Stimulated activated CD4-positive, alpha-beta T cell treated with anti-CD3 and anti-CD28 coated beads, Interleukin-1b, Interleukin-23, amount 100 ng/mL, for 1 hour (primary cell): ENCODE data around the gene CATSPERB.
"Not testable (repeated sequence)": the region's sequence is repeated elsewhere in the genome, so short reads cannot be mapped to it uniquely, and the experiment has no call there.

Source experiments
- DNase-seq, 2 donors: peaks; one replicate each; pipeline ENCODE4 v3.0.0-alpha.2; 2020; ENCODE audit warnings: low read depth in 2 of 2

Gene CATSPERB, protein sequence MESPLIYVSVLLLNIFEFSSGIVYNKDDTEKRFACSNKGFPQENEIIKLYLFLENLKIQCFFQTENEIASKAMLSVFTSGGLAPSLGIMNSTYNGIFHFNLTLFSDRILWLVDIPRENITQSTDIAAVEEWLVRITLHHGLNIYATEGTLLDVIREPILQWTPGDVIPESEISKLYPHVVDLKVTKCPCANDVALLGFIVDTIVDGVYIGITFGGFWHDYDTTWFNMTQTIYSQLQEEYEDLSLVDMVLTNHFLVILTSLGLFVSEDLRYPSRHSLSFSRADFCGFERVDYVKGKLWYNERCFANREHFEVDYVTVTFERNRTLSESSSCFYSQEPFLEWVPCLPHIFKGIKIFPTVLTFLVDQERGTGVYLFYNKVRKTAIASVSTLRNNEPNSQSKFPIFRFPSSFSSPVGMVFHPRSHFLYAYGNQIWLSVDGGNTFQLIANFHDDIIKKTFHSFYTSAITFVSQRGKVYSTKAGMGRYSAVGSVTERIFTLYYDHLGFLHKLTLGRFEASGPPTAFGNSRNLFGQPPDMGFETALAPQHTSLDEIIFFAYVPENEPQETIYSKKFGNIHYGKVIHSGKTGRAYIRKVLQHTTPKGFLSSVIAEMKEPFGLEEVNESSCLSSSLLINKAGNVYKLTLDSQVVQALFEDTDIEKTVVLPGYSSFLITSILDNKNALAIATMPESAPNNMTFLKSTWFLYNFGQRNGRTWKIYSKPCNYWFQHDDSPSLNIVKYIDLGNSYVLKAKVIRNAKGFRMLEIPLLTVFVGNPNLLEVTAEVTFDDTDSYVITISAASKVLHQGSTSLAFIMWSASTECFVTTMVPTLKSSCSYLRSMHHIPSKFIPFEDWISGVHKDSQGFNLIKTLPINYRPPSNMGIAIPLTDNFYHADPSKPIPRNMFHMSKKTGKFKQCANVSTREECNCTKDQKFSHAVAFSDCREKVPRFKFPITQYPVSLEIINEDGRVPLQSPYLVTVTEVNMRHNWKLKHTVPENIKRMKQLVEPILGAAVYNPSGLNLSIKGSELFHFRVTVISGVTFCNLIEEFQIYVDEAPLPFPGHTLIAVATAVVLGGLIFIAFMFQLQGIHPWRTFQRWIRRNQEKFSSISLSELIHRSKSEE

DNA sequence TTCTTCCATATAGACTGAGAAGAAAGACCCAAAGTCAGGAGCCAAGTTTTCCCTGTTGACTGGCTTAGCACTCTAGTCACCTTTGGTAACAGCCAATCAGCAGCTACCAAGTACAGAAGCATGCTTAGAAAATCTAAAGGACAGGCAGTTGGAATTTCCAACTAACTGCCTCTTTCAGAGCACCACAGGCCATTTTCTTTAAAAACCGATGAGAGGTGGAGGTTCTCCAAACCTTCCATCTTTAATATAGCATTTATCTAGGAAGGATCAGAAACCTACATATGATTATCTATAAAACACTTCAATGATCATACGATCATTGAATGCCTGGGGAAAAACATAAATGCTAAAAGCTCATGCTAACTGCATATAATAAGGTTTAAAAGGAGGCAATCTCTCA lies at the start of gene CATSPERB:
TSS of gene CATSPERB (minus strand) at position 101 of the 400 bp plus-strand sequence. CDS start 2,607 bp downstream, outside the sequence.
- no peak for DNase-seq

DNA sequence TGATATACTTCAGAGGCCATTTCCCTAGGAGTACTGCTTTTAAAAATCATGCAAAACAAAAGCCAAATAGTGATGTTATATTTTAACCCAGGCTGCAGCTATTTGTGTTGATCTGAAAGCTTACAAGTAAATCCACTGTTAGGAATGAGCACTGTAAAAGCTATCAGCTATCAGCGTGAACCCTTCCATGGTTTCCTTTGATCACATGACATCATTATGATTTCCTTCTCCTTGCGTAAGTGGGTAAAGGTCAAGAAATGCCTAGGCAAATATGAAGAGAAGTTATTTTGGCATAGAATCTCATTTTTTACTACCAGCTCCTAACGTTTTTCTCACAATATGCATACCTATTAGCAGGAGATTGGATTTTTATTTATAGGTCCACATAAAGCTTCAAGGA lies 48.6 kb upstream of the CATSPERB start:
- DNase-seq, result no peak

DNA sequence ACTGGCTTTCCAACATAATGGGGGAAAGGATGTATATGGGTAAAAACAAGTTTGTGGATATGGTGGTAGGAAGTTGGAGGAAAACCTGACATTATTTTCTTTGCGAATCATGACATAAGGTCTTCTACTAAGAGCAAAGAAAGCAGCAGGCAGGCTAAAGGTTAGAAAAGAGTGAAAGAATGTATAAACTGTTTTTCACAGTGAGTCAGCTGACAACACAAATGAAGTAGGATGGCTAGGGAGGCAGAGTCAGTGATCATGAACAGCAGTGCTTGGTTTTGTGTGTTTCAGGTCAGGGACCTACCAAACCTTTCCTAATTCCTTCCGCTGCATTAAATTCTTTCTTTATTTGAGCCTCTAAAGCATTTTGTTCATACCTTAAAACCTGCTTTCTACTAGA lies 46.3 kb upstream of the CATSPERB start:
- DNase-seq, result no peak

DNA sequence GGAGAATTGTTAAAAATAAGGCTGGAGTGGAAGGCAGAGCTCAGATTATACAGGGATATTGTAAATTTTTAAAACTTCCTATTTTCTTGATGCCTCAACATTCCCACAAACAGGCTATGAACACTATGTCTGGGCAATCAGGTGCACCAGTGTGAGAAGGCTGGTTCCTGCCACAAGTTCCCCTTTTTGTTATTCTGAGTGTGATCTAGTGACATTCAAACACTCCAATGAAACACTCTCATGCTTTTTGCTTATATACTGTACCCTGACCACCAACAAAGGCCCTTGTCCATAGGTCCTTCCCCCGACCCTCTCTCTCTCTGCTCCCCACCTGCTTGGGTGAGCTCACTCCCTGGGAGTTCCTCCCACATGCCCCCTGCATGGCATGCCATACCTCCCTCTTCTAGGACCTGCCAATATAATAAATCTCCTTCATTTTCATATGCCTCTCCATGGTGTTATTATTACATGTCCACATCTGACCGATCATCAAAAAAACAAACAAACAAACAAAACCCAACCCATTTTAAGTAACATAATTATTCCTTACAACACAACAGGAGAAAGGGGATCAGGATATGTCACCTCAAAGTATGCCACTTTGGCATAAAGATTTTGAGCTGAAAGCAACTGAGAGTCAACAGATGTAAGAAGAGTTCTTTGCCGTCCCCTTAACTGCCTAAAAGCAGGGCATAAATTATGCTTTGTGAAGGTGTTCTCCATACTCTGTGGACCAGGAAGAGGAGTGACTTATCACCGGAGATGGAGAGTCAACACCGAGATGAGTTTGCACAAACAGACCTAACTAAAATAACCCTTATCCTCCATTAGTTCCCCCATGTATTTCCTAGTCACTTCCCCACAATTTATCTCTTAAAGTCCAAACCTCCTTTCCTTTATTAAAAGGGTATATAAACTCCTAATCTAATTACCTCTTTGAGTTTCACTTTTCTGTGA lies 42.5 kb upstream of the CATSPERB start:
- no peak for DNase-seq

DNA sequence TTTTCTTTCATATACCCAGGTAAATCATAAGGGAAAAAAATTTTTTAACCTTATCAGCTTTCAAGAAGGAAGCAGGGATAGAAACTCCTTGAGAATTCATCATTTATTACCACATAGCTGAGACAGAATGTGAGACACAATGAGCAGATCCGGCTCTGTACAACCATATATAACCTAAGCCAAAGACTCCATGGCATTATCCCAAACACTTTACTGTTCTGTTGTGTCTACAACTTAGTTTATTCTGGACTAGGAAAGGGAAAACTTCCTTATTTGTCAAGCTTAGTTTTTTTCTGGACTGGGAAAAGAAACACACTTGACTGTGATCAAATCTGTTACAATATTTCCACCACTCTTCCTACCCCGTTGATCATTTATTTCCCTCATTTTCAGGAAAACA lies 38.3 kb upstream of the CATSPERB start:
- DNase-seq, result no peak

DNA sequence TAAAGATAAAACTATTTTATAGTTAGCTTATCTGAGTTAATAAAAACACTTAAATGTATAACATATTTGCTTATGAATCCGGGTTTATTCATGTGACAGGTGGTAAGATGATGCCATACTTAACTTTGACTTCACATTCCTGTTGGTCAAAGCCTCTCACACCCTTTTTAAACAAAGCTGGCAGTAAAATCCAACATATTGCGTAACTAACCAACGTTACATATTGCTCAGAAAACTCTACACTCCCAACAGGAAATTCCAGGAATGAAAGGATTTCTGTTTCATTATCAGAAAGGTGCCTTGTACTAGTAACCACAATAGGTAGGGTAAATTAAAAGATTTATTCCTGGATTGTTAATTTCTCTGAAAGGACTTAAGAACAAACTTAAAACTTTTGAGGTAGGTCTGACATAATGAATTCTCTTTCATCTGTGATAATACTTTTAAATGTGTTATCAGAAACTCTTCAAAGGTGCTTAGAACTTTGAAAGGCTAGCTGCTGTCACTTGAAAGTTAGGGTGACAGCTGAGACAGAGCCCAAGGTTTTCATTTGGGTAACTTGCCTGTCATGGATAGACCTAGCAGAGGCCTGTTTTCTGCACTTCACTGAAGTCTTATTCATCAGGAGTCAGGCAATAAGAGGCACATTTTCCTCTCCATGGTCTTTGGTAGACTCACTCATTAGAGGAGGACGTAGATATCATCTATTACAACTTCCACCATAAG lies 23.8 kb upstream of the CATSPERB start:
- no peak for DNase-seq

DNA sequence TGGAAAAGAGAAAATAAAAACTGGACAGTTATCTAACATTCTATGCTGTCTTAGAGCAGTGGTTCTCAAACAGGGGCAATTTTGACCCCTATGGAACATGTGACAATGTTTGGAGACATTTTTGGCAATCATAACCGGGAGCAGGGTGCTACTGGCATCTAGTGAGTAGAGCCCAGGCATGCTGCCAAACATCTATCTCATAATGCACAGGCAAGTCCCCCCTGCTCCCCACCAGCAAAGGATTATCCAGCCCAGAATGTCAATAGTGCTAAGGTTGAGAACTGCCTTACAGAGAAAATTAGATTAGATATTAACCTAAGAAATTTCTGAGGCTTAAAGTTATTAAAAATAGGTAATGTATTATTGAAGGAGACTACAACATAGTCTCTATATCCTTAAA lies 22.9 kb upstream of the CATSPERB start:
- DNase-seq, result no peak

DNA sequence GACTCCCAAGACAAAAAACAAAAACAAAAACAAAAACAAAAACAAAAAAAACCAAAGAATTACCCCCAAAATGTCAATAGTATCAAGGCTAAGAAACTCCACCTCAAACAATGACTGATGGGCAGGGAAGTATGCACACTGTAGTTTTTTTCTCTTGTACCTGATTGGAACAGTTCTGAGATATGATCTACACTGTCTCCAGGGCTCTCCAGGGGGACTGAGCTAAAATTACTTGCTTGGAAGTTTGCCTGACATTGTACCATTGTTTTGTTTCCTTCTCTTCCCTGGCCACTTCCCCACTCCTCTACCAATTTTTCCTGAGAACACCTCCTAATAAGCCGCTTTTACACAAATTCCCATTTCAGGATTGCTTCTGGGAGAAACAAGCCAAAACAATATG lies 22.3 kb upstream of the CATSPERB start:
- DNase-seq, result no peak

DNA sequence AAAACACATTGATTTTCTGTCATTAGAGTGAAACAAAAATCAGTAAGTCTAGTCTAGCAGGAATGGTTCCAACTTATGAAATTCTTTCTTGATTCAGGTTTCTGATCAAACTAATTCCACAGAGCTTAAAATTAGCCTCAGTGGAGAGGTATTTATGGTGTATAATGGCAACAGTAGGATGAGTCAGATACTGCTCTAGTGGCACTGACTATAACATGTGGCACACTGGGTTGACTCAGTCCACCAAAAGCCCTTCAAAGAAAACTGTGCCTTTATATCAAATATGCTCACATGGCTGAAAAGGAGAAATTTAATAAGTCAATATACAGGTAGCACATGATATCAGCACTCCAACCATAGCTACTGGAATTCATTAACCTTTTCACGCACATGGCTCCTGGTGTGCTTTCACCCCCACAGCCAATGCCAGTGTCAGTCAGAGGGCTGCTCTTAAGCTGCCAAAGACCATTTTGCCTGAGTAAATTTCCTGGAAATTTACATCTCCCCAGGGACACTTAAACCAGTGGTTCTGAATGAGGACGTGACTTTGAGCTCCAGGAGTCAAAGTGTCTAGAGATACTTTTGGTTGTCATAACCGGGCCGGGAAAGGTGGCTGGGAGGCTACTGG lies 21.7 kb upstream of the CATSPERB start:
- no peak for DNase-seq

DNA sequence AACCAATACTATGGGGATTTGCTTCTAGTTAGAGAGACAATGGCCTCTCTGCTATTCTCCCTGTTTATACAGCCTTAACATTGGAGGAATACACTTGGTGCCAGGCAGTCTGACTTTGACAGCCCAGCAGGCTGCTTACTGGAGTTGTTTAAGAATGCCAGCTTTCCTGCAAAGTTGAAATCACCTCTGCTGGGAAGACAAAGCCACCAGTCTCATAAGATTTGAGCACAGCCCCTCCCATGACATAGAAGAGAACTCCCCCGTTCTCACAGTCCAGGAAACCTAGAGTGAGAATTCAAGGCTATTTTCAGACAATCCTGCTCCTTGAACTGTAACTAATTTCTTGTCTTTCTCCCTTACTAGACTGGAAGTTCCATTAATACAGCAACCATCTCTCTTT lies 21.1 kb upstream of the CATSPERB start:
- DNase-seq, result no peak

DNA sequence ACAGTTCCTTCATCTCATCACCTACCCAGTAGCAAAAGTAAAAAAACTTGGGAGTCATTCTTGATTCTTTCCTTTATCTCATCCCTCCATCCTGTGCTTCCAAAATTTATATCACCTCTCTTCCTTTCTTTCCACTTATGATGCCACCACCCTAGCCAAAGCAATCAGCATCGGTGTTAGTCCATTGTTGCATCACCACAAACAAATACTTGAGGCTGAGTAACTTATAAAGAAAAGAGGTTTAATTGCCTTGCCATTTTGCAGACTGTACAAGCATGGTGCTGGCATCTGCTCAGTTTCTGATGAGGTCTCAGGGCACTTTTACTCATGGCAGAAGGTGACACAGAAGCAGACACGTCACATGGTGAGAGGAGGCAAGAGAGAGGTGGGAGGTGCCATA lies 19.8 kb upstream of the CATSPERB start:
- DNase-seq, result no peak

DNA sequence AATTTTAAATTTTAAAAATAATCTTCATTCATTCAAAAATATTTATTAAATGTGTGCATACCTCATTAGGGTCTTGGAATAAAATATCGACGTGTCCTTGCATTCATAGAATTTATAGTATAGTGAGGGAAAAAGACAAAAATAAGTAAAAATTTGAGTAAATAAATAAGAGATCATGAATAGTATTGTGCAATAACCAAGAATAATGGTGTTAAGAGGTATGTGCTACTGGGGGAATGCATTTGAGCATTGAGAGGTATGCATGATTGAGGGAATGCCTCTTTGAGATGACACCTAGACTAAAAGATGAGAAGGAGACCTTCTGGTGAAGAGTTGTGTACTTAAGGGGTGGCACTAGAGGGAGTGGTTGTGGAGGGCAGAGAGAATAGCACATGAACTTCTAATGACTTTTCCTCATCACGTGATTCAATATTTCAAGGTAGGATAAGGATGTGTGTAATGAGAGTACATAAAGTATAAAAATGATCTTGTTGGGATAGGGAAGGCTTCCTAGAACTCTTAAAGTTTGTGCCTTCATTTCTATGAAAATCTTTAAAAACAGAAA lies 18.8 kb upstream of the CATSPERB start:
- DNase-seq, result no peak

DNA sequence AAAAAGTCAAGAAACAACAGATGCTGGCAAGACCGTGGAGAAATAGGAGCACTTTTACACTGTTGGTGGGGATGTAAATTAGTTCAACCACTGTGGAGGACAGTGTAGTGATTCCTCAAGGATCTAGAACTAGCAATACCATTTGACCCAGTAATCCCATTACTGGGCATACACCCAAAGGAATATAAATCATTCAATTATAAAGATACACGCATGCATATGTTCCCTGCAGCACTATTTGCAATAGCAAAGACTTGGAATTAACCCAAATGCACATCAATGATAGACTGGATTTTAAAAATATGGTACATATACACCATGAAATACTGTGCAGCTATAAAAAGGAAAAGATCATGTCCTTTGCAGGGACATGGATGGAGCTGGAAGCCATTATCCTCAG lies 18.0 kb upstream of the CATSPERB start:
- no peak for DNase-seq

DNA sequence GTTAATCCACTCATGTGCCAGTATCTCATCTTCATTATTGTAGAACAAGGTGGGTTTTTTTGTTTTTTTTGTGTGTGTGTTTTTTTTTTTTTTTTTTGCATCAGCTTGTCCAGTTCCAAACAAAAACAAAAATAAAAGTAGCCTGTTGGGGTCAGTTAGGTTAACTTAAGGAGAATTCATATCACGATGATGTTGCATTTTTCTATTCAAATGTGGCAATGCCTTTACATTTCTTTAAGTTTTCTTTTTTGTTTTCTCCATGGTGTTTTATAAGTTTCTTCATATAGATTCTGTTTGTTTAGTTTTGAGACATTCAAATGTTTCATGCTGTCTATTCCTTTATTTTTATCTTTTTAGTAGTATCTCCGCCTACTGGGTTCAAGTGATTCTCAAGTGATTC lies 16.2 kb upstream of the CATSPERB start:
- no peak for DNase-seq

DNA sequence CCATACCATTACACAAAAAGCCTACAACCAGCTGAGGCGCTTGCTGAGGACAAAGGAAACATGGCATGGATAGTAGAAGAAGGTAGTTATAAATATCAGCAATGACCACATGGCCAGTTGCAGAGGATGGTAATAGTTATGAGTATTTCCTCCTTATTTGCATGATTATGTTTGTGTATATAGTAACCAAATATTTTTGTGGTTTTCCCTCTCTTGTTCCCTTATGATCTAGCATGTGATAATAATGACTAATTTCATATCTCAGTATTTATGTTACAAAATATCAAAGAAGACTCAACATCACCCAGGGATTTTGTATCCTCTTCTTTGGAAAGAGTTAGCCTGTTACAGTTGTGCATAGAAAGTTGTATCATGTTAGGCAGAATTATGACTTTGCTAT lies 13.5 kb upstream of the CATSPERB start:
- DNase-seq, result no peak

DNA sequence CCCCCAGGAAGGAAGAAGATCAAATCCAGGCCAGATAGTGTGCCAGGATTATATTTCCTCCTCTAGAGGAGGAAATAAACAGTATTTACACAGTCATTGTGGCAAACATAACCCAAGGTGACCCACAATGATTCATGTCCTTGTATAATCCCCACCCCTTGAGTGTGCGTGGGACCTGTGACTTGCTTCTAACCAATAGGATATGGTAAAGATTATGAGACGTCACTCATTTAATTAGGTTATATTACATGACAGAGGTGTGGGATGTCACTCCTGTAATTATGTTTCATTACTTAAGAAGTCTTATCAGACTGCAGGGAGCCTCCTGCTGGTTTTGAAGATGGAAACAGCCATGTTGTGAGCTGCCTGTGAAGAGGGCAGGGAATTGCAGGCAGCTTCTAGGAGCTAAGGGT lies 12.2 kb upstream of the CATSPERB start:
- no peak for DNase-seq

DNA sequence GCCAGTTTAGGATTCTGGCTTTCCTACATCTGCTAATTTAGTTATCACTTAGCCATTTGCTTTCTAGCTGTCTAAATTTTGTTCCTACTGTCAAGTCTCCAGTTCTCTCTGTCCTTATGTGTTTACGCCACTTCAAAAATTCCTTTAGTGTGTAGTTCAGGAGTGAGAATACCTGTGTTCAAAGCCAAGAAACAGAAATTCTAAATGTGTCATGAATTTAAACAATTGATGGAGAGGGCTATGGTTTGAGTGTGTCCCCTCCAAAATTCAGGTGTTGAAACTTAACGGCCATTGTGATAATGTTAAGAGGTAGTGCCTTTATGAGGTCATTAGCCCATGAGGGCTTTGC lies 11.4 kb upstream of the CATSPERB start:
- no peak for DNase-seq

DNA sequence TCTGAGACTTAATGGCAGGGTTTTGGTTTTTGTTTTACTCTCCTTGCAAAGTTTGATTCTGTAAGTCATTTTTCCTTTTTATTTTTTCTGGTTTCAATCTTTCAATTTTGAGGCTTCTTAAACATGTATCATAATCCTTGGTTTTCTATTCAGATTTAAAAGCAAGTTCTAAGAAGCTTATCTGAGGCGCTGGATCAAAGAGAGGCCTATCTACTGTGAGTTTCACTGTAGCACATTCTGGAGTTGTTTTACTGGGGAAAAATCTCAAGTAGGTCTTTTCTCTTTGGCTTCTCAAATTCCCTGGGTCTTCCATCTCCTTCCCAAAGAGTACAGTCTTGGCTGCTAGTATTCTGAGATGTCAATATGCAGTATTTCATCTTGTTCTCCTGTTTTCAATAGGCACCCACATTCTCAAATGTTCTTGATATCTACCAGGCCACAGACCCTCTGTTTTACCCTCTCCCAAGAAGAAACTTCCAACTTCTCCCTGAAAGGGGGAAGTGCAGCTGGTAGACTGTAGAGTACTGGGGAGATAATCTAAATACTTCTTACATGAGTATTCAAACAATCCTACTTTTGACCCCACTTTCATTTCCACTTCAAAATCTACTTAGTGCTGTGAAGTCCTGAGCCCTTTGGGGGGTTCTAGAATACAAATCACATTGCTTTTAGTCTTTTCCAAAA lies 10.9 kb upstream of the CATSPERB start:
- no peak for DNase-seq

DNA sequence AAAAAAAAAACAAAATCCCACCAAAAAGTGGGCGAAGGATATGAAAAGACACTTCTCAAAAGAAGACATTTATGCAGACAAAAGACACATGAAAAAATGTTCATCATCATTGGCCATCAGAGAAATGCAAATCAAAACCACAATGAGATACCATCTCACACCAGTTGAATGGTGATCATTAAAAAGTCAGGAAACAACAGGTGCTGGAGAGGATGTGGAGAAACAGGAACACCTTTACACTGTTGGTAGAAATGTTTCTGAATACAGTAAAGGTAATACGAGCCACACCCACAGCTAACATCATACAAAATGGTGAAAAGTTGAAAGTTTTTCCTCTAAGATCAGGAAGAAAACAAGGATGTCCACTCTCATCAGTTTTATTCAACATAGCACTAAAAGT lies 8.0 kb upstream of the CATSPERB start:
- not testable (repeated sequence) for DNase-seq
